ENCODE results near the gene DNTTIP2. TPM values are rescaled to one million over a fixed set of nuclear protein-coding genes. Genes with fewer than 3 reads are reported as not detected.

The DNTTIP2 gene
- total and polyA plus RNA-seq, 9 of the 15 experiments (the other 6 are each of a cell fraction or from before 2014, with no cell fraction given), result 50.4 to 138 (median 97.0) TPM

GRCh38 chr1:93909146-93910050 lies 30.4 kb upstream of the DNTTIP2 start, which contains the start of gene GCLM (continued):
- TF ChIP-seq MNT (conservative IDR thresholded peaks at IDR 0.05) (peak in 1 of 2 experiments; percentile 59; a peak in 2 of 4 replicates), ETV6 (IDR thresholded peaks at IDR 0.05; ENCODE audit: borderline replicate concordance in 1 of 2, low read depth in 2 of 2, low read length in 1 of 2) (peak in 1 of 2 experiments; percentile 66; a peak in 1 of 4 replicates), ETV6 (CRISPR knock-in tag; IDR thresholded peaks at IDR 0.05; ENCODE audit: borderline replicate concordance) (no peak), MITF (IDR thresholded peaks at IDR 0.05) (peak; percentile 12; the same call in 1 of the 2 replicates), NFE2 (IDR thresholded peaks at IDR 0.05; ENCODE audit: low read depth) (peak; percentile 99), JUND (IDR thresholded peaks at IDR 0.05; ENCODE audit: borderline replicate concordance, low read depth, low read length) (peak; percentile 90), JUND (tag; IDR thresholded peaks at IDR 0.05; ENCODE audit: borderline replicate concordance, low read depth, low read length) (peak; percentile 86; the same call in 1 of the 3 replicates), TOE1 (IDR thresholded peaks at IDR 0.05; ENCODE audit: borderline replicate concordance) (peak; percentile 51; the same call in 1 of the 2 replicates), TOE1 (CRISPR knock-in tag; IDR thresholded peaks at IDR 0.05; ENCODE audit: borderline replicate concordance, low read depth) (0 out of 2 replicates have a peak, but pooled peaks have one; percentile 23), RBM25 (IDR thresholded peaks at IDR 0.05; ENCODE audit: low read depth, low read length, severe bottlenecking) (peak; percentile 46), USF1 (CRISPR knock-in tag; IDR thresholded peaks at IDR 0.05) (no peak), RCOR1 (IDR thresholded peaks at IDR 0.05; ENCODE audit: borderline replicate concordance in 1 of 2, low read depth in 2 of 2, low read length in 2 of 2) (peak; percentile 52 to 81; a peak in 2 of 4 replicates), RNF2 (IDR thresholded peaks at IDR 0.05) (peak; percentile 57; the same call in 1 of the 2 replicates), ZBTB7A (IDR thresholded peaks at IDR 0.05; ENCODE audit: borderline replicate concordance, control insufficient read depth, low read depth, low read length) (peak; percentile 75; the same call in 1 of the 2 replicates), GMEB1 (CRISPR knock-in tag; IDR thresholded peaks at IDR 0.05) (peak; percentile 93), CHAMP1 (IDR thresholded peaks at IDR 0.05) (no peak), HDAC1 (IDR thresholded peaks at IDR 0.05) (peak in 1 of 2 experiments; percentile 72; a peak in 2 of 4 replicates)

Measured in K562 (cell line).